GM23338 (cell line): ENCODE results near the gene PDE2A.

Experiments used
- CREB1 ChIP-seq: fragments of 250-450 bp; sonication (Bioruptor Pico); IDR thresholded peaks from 2 replicates; pipeline ENCODE4 v1.5.0; 2020; ENCODE audit warnings: low read depth, mild to moderate bottlenecking, moderate library complexity
- CTCF ChIP-seq, 2 experiments: fragments of 200-600 bp in 1 of 2; sonication (generic) in 1 of 2; conservative IDR thresholded peaks; 2 replicates each; pipeline versions ENCODE4 v1.5.1 to v1.6.1; 2016 to 2017; ENCODE audit warnings: antibody characterized with exemption in 2 of 2, low read depth in 2 of 2, mild to moderate bottlenecking in 2 of 2, moderate library complexity in 1 of 2
- ETS1 ChIP-seq: IDR thresholded peaks from 2 replicates; pipeline ENCODE4 v1.6.1; 2016; ENCODE audit warnings: antibody characterized with exemption
- EZH2 ChIP-seq: fragments of 200-600 bp; sonication (generic); IDR thresholded peaks from one replicate; pipeline ENCODE4 v1.8.0; 2017; ENCODE audit warnings: antibody characterized with exemption, mild to moderate bottlenecking, low read depth; ENCODE audit not compliant: unreplicated experiment
- EZH2phosphoT487 ChIP-seq: fragments of 200-600 bp; sonication (generic); IDR thresholded peaks from one replicate; pipeline ENCODE4 v1.8.1; 2018; ENCODE audit warnings: antibody characterized with exemption; ENCODE audit not compliant: unreplicated experiment
- JUNB ChIP-seq: IDR thresholded peaks from one replicate; pipeline ENCODE4 v1.6.1; 2016; ENCODE audit warnings: antibody characterized with exemption; ENCODE audit not compliant: unreplicated experiment
- POLR2AphosphoS5 ChIP-seq: IDR thresholded peaks from 2 replicates; pipeline ENCODE4 v1.6.1; 2016; ENCODE audit warnings: antibody characterized with exemption, low read depth
- REST ChIP-seq: IDR thresholded peaks from one replicate; pipeline ENCODE4 v1.6.1; 2018; ENCODE audit warnings: antibody characterized with exemption; ENCODE audit not compliant: unreplicated experiment
- STAT1 ChIP-seq: IDR thresholded peaks from one replicate; pipeline ENCODE4 v1.6.1; 2016; ENCODE audit warnings: antibody characterized with exemption; ENCODE audit not compliant: unreplicated experiment
- ZNF114 ChIP-seq: fragments of 250-450 bp; sonication (Bioruptor Pico); IDR thresholded peaks from 2 replicates; pipeline ENCODE4 v1.5.0; 2020; ENCODE audit warnings: mild to moderate bottlenecking, moderate library complexity

- TF ChIP-seq CTCF (conservative IDR thresholded peaks at IDR 0.05; ENCODE audit: low read depth in 2 of 2) (no peak), EZH2 (no peak), CREB1 (no peak), REST (no peak), POLR2AphosphoS5 (no peak), ZNF114 (CRISPR knock-in tag) (no peak), EZH2phosphoT487 (no peak), JUNB (no peak), STAT1 (no peak), ETS1 (no peak)
These were observed 70.0 kb downstream of the PDE2A start for GRCh38 chr11:72604256-72604655.
